K562 (cell line): ENCODE data around the gene MICAL2. TPM values are rescaled to one million over a fixed set of nuclear protein-coding genes. Genes with fewer than 3 reads are reported as not detected.
A peak's percentile ranks its signal among the peaks of the same experiment; 100 is the strongest.

Experiments used
- COPS2 ChIP-seq: fragments of 450-650 bp; conservative IDR thresholded peaks from 2 replicates; pipeline ENCODE4 v1.6.1; 2016; ENCODE audit warnings: mild to moderate bottlenecking, moderate library complexity
- DMBX1 ChIP-seq: fragments of 250-450 bp; sonication (Bioruptor Pico); IDR thresholded peaks from 2 replicates; pipeline ENCODE4 v1.8.0; 2022; ENCODE audit warnings: inconsistent platforms, mild to moderate bottlenecking, moderate library complexity, borderline replicate concordance
- GABPB2 ChIP-seq: fragments of 250-450 bp; sonication (Bioruptor Pico); conservative IDR thresholded peaks from 2 replicates; pipeline ENCODE4 v1.5.1; 2021; ENCODE audit warnings: mild to moderate bottlenecking
- HNRNPLL ChIP-seq: fragments of 200-400 bp; formaldehyde crosslinking; IDR thresholded peaks from 2 replicates; pipeline ENCODE4 v1.6.1; 2017; ENCODE audit warnings: low read length, low read depth, mild to moderate bottlenecking; ENCODE audit not compliant: poor library complexity, severe bottlenecking
- LEF1 ChIP-seq: fragments of 450-650 bp; IDR thresholded peaks from 2 replicates; pipeline ENCODE4 v1.6.1; 2016; ENCODE audit warnings: mild to moderate bottlenecking
- MCM3 ChIP-seq: fragments of 450-650 bp; IDR thresholded peaks from 2 replicates; pipeline ENCODE4 v1.6.1; 2016
- MITF ChIP-seq: IDR thresholded peaks from 2 replicates; pipeline ENCODE4 v1.6.1; 2014; ENCODE audit warnings: antibody characterized with exemption
- MTA3 ChIP-seq: fragments of 450-650 bp; formaldehyde crosslinking; IDR thresholded peaks from 2 replicates; pipeline ENCODE4 v1.6.1; 2017; ENCODE audit warnings: mild to moderate bottlenecking, borderline replicate concordance
- NFRKB ChIP-seq: fragments of 450-650 bp; IDR thresholded peaks from 2 replicates; pipeline ENCODE4 v1.6.1; 2016; ENCODE audit warnings: low read depth
- PRDM10 ChIP-seq: fragments of 450-650 bp; IDR thresholded peaks from 2 replicates; pipeline ENCODE4 v1.6.1; 2018; ENCODE audit not compliant: partially characterized antibody
- RNF2 ChIP-seq: sonication (generic); IDR thresholded peaks from 2 replicates; pipeline ENCODE4 v1.6.1; 2016
- TEAD1 ChIP-seq, 2 experiments: fragments of 450-650 bp in 1 of 2; sonication (generic) in 1 of 2; formaldehyde crosslinking; IDR thresholded peaks; 2 replicates each; pipeline versions ENCODE4 v1.4.0 to v1.8.0; 2020 to 2022; ENCODE audit warnings: mild to moderate bottlenecking in 2 of 2, missing genetic modification reagents in 1 of 2
- ZEB2 ChIP-seq: fragments of 450-650 bp; IDR thresholded peaks from 2 replicates; pipeline ENCODE4 v1.6.1; 2016
- polyA plus RNA-seq, 8 experiments: library from polyadenylated mRNA; depleted of rRNA in 4 of 8; stranded (reverse) in 5 of 8; unstranded in 3 of 8; fragments of >200 nt; fragmentation: Nextera tagmentation in 2 of 8; fragmentation: Illumina TruSeq in 1 of 8; extraction: Ambion mirVana in 2 of 8; extraction: Trizol in 1 of 8; gene quantifications; 2 replicates each; pipeline versions ENCODE4 v1.2.1 to v1.2.3, GENCODE V29; 2011 to 2014; ENCODE audit warnings: inconsistent platforms in 1 of 8, missing spikeins in 1 of 8
- total RNA-seq, 7 experiments: library from RNA; depleted of rRNA in 6 of 7; stranded (reverse); fragments of >200 nt in 6 of 7; fragmentation: Illumina TruSeq in 2 of 7; extraction: Trizol in 2 of 7; gene quantifications; 2 replicates each; pipeline versions ENCODE4 v1.2.1 to v1.2.3, GENCODE V29; 2011 to 2021; ENCODE audit warnings: low replicate concordance in 1 of 7
- TF ChIP-seq, protein P1 (sequence below): fragments of 450-650 bp; IDR thresholded peaks from 2 replicates; pipeline ENCODE4 v1.6.1; 2016; ENCODE audit warnings: mild to moderate bottlenecking
- TF ChIP-seq, protein P2 (sequence below): fragments of 450-650 bp; IDR thresholded peaks from 2 replicates; pipeline ENCODE4 v1.6.1; 2014; ENCODE audit warnings: low read depth, mild to moderate bottlenecking, moderate library complexity, borderline replicate concordance

Gene MICAL2
- total and polyA plus RNA-seq, 9 of the 15 experiments (the other 6 are each of a cell fraction or from before 2014, with no cell fraction given) = 4.7 to 64.2 (median 33.6) TPM

GRCh38 chr11:12116425-12117032, 6.1 kb downstream of the MICAL2 start (continued):
- peak; percentile 90 for TF ChIP-seq LEF1
- no peak for TF ChIP-seq MCM3
- no peak; the same call in none of the 2 replicates for TF ChIP-seq DMBX1 (CRISPR knock-in tag)
- TF ChIP-seq MITF = peak; percentile 73; the same call in 1 of the 2 replicates
- peak; percentile 9 for TF ChIP-seq PRDM10
- peak in 1 of 2 experiments; percentile 41; a peak in 1 of 4 replicates for TF ChIP-seq TEAD1 (CRISPR knock-in tag; IDR thresholded peaks at IDR 0.05)
- TF ChIP-seq, protein P1, sequence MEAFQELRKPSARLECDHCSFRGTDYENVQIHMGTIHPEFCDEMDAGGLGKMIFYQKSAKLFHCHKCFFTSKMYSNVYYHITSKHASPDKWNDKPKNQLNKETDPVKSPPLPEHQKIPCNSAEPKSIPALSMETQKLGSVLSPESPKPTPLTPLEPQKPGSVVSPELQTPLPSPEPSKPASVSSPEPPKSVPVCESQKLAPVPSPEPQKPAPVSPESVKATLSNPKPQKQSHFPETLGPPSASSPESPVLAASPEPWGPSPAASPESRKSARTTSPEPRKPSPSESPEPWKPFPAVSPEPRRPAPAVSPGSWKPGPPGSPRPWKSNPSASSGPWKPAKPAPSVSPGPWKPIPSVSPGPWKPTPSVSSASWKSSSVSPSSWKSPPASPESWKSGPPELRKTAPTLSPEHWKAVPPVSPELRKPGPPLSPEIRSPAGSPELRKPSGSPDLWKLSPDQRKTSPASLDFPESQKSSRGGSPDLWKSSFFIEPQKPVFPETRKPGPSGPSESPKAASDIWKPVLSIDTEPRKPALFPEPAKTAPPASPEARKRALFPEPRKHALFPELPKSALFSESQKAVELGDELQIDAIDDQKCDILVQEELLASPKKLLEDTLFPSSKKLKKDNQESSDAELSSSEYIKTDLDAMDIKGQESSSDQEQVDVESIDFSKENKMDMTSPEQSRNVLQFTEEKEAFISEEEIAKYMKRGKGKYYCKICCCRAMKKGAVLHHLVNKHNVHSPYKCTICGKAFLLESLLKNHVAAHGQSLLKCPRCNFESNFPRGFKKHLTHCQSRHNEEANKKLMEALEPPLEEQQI = 0 out of 2 replicates have a peak, but pooled peaks have one; percentile 37
- no peak for TF ChIP-seq HNRNPLL
- 0 out of 2 replicates have a peak, but pooled peaks have one; percentile 27 for TF ChIP-seq MTA3
- TF ChIP-seq NFRKB = peak; percentile 60; the same call in 1 of the 2 replicates
- peak; percentile 97 for TF ChIP-seq ZEB2
- no peak for TF ChIP-seq GABPB2 (CRISPR knock-in tag)
- no peak for TF ChIP-seq COPS2
- TF ChIP-seq RNF2 = peak; percentile 86
- TF ChIP-seq, protein P2, sequence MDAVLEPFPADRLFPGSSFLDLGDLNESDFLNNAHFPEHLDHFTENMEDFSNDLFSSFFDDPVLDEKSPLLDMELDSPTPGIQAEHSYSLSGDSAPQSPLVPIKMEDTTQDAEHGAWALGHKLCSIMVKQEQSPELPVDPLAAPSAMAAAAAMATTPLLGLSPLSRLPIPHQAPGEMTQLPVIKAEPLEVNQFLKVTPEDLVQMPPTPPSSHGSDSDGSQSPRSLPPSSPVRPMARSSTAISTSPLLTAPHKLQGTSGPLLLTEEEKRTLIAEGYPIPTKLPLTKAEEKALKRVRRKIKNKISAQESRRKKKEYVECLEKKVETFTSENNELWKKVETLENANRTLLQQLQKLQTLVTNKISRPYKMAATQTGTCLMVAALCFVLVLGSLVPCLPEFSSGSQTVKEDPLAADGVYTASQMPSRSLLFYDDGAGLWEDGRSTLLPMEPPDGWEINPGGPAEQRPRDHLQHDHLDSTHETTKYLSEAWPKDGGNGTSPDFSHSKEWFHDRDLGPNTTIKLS = no peak
